Measurements from ENCODE around the gene MPHOSPH9. TPM values are rescaled to one million over a fixed set of nuclear protein-coding genes. Genes with fewer than 3 reads are reported as not detected.

MPHOSPH9 gene
- total and polyA plus RNA-seq, 12 donors, result 11.7 to 61.7 (median 23.5) TPM

- no peak for TF ChIP-seq POLR2A (IDR thresholded peaks at IDR 0.05)
- no peak for TF ChIP-seq CTCF (IDR thresholded peaks at IDR 0.05)
- no peaks in the 10 kb centered on the region for H3K27me3 ChIP-seq
- WGBS, 4 donors, result 42 to 48% (median 44%) methylated on average over 11 of the region's 11 CpGs
- H3K36me3 ChIP-seq (replicated peaks in 1 of 2), result no peaks in the 10 kb centered on the region
- peak overlapping the region in 2 of 5 donors; percentile 22 to 56 for H3K27ac ChIP-seq
- peaks cover 6 to 15% of the 10 kb centered on the region in 2 donors for H3K4me1 ChIP-seq (replicated peaks in 1 of 2)
- no peaks in the 10 kb centered on the region for H3K9me3 ChIP-seq (replicated peaks in 1 of 3)
- DNase-seq, result no peak
- intact Hi-C loops (cut with DNase I), result no loop called here
- no peak overlapping the region for H3K4me3 ChIP-seq
These were observed 9.4 kb upstream of the MPHOSPH9 start for GRCh38 chr12:123242116-123242904.

GRCh38 chr12:123238961-123239360 is 6.0 kb upstream of the MPHOSPH9 start:
- TF ChIP-seq POLR2A (IDR thresholded peaks at IDR 0.05) (no peak), CTCF (IDR thresholded peaks at IDR 0.05) (no peak)
- Histone ChIP-seq H3K4me3 (no peak overlapping the region), H3K9me3 (replicated peaks in 1 of 3) (no peaks in the 10 kb centered on the region), H3K4me1 (replicated peaks in 1 of 2) (peaks cover 11 to 28% of the 10 kb centered on the region in 2 donors), H3K27me3 (no peaks in the 10 kb centered on the region), H3K27ac (no peak overlapping the region), H3K36me3 (replicated peaks in 1 of 2) (no peaks in the 10 kb centered on the region)
- 82 to 88% (median 85%) methylated on average over 6 of the region's 6 CpGs for WGBS, 4 donors
- DNase-seq, result no peak
- intact Hi-C loops (cut with DNase I), result loop anchor here (5.0 kb wide), 2 partner anchors 252 to 257 kb away; partner anchors contain the start of gene ARL6IP4 (in 1 of the 2)

- H3K9me3 ChIP-seq (replicated peaks in 1 of 3), result no peaks in the 10 kb centered on the region
- intact Hi-C loops (cut with DNase I), result loop anchor here (5.0 kb wide), 2 partner anchors 251 to 256 kb away; partner anchors contain the start of gene ARL6IP4 (in 1 of the 2)
- H3K4me1 ChIP-seq (replicated peaks in 1 of 2), result peaks cover 14 to 30% of the 10 kb centered on the region in 2 donors
- H3K27ac ChIP-seq, result no peak overlapping the region
- H3K4me3 ChIP-seq, result no peak overlapping the region
- TF ChIP-seq POLR2A (IDR thresholded peaks at IDR 0.05), result no peak
- TF ChIP-seq CTCF (IDR thresholded peaks at IDR 0.05), result no peak
- 58 to 61% (median 60%) methylated on average over 2 of the region's 2 CpGs for WGBS, 4 donors
- no peak for DNase-seq
- H3K27me3 ChIP-seq, result no peaks in the 10 kb centered on the region
- no peaks in the 10 kb centered on the region for H3K36me3 ChIP-seq (replicated peaks in 1 of 2)
These were observed 5.4 kb upstream of the MPHOSPH9 start for GRCh38 chr12:123238330-123238682.

GRCh38 chr12:123237646-123238329 is 4.8 kb upstream of the MPHOSPH9 start:
- WGBS, 4 donors, result 51 to 60% (median 59%) methylated on average over 6 of the region's 6 CpGs
- no peaks in the 10 kb centered on the region for H3K36me3 ChIP-seq (replicated peaks in 1 of 2)
- H3K4me3 ChIP-seq, result no peak overlapping the region
- no peaks in the 10 kb centered on the region for H3K27me3 ChIP-seq
- DNase-seq, result peak; percentile 65 to 85 (median 76)
- peaks cover 14 to 28% of the 10 kb centered on the region in 2 donors for H3K4me1 ChIP-seq (replicated peaks in 1 of 2)
- intact Hi-C loops (cut with DNase I), result loop anchor here (5.0 kb wide), 2 partner anchors 250 to 255 kb away; partner anchors contain the start of gene ARL6IP4 (in 1 of the 2)
- TF ChIP-seq POLR2A (IDR thresholded peaks at IDR 0.05) (no peak), CTCF (IDR thresholded peaks at IDR 0.05) (peak; percentile 74 to 84 (median 76))
- H3K9me3 ChIP-seq (replicated peaks in 1 of 3), result no peaks in the 10 kb centered on the region
- H3K27ac ChIP-seq, result peak overlapping the region in 1 of 5 donors; percentile 24
